Subcutaneous adipose tissue (tissue), 4 donors: ENCODE results near the gene ARID5B. TPM values are rescaled to one million over a fixed set of nuclear protein-coding genes. Genes with fewer than 3 reads are reported as not detected.

Source experiments
- CTCF ChIP-seq: fragments of 450-650 bp; IDR thresholded peaks from one replicate; pipeline ENCODE4 v1.5.1; 2016; ENCODE audit warnings: low read depth, mild to moderate bottlenecking, control low read depth, antibody characterized with exemption, moderate library complexity
- total RNA-seq, 4 donors: library from RNA; depleted of rRNA; stranded (reverse); fragments of >200 nt; gene quantifications; one replicate each; pipeline ENCODE4 v1.1.0, GENCODE V29; 2016

ARID5B gene
- total RNA-seq, 4 donors from 2014 or later: 61.4 to 193 (median 86.2) TPM

- no peak for TF ChIP-seq CTCF
Measured at GRCh38 chr10:61921143-61921542, 19.6 kb downstream of the ARID5B start.

- no peak for TF ChIP-seq CTCF
Measured at GRCh38 chr10:61923210-61923949, 21.9 kb downstream of the ARID5B start.

GRCh38 chr10:61923950-61924274 lies 22.4 kb downstream of the ARID5B start:
- TF ChIP-seq CTCF: no peak

- TF ChIP-seq CTCF: no peak
Measured at GRCh38 chr10:61929555-61929954, 28.1 kb downstream of the ARID5B start.

- TF ChIP-seq CTCF: no peak
Measured at GRCh38 chr10:61931620-61932332, 30.3 kb downstream of the ARID5B start.

- no peak for TF ChIP-seq CTCF
Measured at GRCh38 chr10:61933859-61934555, 32.5 kb downstream of the ARID5B start.

- TF ChIP-seq CTCF: no peak
Measured at GRCh38 chr10:61935077-61935476, 33.6 kb downstream of the ARID5B start.
